SKM-1 treated with dmso at 0.1 percent for 144 hours (cell line): ENCODE measurements around the gene SCCPDH.

Source experiments
- DNase-seq: peaks from one replicate; lab custom pipeline; 2025; ENCODE audit not compliant: unreplicated experiment; lab: John Stamatoyannopoulos, UW

The SCCPDH gene

DNA sequence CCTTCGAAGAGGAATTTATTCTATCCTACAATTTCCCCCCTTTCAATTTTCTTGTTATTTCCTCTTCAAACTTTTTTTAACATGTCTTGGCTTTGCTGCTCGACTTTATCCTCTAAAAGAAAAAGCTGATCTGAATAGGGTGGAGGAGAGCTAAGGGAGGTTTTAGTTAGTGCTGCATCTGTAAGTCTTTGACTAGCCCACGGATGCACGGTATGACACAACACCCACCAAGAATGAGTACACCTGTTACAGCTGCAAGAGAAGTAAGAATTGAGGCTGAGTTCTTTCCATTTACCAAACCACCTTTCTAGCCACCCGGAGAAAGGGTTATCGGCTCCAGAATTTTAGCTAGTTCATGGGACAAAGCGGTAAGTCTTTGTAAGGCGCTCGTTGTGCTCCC, 23.8 kb downstream of the SCCPDH start:
- DNase-seq: no peak

GRCh38 chr1:246748867-246749266, 24.7 kb downstream of the SCCPDH start:
- no peak for DNase-seq

- DNase-seq: no peak
These were observed 26.5 kb downstream of the SCCPDH start for GRCh38 chr1:246750752-246751151.

- peak; percentile 63 for DNase-seq
These were observed 29.7 kb downstream of the SCCPDH start for GRCh38 chr1:246753670-246754535.

- no peak for DNase-seq
These were observed 31.2 kb downstream of the SCCPDH start for GRCh38 chr1:246755419-246755818.

GRCh38 chr1:246760422-246761347, 36.5 kb downstream of the SCCPDH start:
- DNase-seq: peak; percentile 10

- no peak for DNase-seq
These were observed 37.2 kb downstream of the SCCPDH start for GRCh38 chr1:246761396-246761795.

DNA sequence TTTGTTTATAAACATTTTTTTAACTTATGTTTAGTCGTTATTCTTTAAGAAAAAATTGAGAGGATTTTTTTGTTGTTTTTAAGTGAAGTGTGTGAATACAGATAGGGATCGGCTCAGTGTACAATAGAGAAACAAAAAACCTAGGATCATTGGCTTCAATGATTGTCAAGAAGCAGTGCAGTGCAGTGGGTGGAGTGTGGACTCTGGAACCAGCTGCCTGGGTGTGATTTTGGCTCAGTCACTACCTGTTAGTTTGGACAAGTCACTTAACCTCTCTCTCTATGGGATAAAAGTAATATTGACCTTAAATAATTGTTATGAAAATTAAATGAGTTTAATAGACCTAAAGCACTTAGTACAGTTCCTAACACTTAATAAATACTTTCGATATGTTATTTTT, 41.3 kb downstream of the SCCPDH start:
- DNase-seq: no peak

DNA sequence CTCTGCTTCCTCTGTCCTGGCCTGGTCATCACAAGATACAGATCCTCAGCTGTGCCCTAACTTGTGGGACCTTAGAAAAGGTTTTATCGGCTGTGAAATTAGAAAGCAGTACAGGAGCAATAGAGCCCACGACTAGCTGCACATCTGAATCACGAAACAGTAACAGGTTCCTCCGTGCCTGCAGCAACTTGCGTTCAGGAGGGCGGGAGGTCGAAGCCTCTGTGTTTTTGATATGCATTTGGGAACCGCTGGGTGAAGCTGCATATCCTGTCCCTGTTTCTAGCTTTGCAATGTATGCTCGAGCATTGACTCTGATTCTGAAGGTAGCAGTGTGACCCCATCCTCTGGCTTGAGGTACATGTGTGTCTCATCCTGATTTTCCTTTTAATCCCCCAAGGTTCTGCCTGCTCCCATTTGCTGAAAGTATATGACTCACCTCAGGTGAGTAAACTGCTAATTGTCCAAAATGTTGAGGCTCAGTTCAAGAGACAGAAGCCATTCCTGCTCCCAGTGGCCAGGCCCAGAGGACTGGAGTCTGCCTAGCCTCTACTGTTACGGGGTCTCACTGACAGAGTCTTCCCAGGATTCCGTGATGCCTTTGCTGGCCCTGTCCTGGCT, 44.3 kb downstream of the SCCPDH start:
- no peak for DNase-seq

GRCh38 chr1:246769306-246769705, 45.1 kb downstream of the SCCPDH start:
- no peak for DNase-seq

GRCh38 chr1:246771366-246771765, 47.2 kb downstream of the SCCPDH start:
- DNase-seq: no peak

DNA sequence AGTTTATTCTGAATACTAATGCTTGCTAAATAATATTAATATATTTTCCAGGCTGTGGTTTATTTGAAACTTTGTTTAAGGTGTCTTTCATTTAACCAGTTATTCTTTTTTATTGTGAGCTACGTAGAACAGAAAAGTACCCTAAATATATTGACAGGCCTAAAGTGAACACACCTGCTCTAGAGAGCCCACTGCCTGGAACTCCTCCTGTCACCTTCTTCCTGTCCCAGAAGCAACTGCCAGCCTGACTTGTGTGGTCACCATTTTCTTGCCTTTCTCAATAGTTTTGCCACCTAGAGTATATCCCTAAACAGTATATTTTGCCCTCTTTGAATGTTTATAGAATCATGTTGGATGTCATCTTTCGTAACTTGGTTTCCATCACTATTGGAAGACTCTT, 48.5 kb downstream of the SCCPDH start:
- DNase-seq: no peak

DNA sequence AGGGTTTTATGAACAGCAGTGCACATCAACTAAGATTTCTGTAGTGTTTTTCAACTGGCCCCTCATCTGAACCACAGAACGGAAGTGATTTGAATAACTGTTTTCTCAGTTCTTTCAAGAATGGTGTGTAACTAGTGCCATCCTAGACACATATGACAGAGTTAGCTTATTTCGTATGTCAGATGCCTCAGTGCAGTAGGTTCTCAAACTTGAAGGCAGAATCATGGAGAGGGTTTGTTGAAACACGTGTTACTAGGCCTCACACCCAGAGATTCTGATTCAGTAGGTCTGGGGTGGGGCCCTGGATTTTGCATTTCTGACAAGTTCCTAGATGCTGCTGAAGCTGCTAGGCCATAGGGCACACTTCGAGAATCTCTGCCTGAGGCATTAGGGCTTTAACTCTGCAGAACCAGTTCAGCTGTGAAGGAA, 49.0 kb downstream of the SCCPDH start:
- DNase-seq: no peak

DNA sequence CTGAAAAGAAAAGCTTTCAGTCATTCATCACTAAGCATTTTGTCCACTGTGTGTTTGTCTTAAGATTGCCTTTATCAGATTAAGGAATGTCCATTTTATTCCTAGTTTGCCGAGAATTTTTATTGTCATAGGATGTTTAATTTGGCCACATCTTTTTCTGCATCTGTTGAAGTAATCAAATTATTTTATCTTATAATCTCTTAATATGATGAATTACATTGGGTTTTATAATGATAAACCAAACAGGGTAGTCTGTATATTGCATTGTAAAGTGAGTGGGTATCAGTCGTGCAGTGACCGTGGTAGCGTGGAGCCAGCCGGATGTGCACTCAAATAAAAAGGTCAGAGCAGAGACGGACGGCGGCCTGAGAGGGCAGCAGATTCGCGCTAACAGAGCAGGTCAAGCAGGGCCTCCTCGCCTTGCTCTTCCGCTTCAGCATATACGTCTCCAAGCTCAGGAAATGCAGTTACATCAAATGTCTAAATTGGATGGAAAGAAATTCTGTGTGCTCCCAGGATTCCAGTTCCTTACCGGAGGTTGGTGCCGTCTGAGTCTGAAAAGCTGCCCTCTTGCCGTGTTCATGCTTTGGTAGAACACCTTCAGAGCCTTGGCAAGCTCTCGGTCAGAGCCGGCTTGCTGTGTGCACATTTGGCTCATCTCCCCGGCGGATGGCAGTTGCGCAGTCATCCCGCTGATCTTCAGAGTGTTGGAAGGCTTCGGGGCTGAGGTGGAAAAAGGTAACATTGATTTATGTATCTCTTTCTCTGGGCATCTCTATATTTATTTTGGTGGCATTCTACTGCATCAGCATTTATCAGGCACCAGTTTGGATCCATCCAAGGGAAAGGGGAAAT, 51.5 kb downstream of the SCCPDH start:
- no peak for DNase-seq

DNA sequence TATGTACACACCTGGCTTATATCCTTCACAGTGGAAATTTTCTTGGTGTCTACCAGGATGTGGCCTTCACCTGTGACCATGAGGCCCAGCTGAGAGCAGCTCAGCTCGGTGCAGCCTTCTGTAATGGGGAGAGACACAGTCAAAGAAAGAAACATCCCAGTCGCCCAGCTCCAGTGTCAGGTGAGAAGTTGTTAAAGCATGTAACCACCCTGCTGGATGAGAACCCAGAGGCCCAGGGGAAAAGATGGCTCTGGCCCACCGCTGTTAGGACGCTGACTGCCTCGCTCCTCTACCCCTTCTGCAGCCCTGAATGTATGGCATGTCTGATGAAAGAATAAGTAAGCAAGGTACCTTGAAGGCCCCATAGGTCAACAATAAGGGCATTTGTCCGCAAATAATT, 52.7 kb downstream of the SCCPDH start:
- no peak for DNase-seq

GRCh38 chr1:246778663-246779062, 54.5 kb downstream of the SCCPDH start:
- no peak for DNase-seq

GRCh38 chr1:246779561-246780175, 55.5 kb downstream of the SCCPDH start:
- DNase-seq: no peak

DNA sequence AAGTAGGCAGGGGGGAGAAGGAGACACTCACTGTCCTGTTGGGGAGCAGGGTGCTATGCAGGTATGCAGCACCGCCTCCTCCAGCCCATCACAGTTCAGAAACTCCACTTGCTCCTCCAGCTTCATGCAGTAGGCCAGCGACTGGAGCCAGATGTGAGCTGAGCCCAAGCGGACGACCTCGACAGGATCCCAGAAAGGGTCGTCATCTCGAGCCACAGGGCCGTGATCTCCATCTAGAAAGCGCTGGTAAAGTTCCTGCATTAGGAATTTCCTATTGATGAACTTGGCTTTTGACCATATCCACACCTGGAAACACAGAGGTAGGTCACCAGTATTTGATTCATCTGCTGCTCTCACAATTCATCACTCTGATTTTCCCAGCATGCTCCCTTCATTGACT, 56.1 kb downstream of the SCCPDH start:
- DNase-seq: no peak

DNA sequence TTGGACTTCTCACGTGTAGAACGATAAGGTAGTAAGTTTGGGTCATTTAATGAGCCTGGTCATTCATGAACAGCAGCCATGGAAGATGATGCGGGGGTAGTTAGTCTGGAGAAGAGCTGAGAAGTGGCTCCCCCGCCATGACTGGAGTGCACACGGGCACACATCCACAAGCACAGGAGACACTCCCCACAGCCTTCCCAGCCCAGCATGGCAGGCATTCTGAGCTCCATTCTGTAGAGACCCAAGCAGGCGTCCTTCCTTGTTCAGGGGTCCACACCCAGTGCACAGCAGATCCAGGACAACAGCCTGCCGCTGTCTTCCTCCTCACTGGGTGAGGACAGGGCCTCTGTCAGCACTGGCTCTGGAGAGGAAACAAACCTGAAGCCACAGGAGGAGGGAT, 57.0 kb downstream of the SCCPDH start:
- DNase-seq: no peak
